HFF-Myc (cell line): ENCODE results near the gene MED27.

Experiments used
- DNase-seq: peaks from one replicate; pipeline ENCODE4 v3.0.0-alpha.2; 2011; ENCODE audit warnings: low read depth; ENCODE audit errors: extremely low read depth
- H3K4me3 ChIP-seq: replicated peaks from 2 replicates; pipeline ENCODE4 v1.5.1; 2011; ENCODE audit warnings: low read depth, mild to moderate bottlenecking, control low read depth, low read length
- TF ChIP-seq, protein P1 (sequence below): IDR thresholded peaks from 2 replicates; pipeline ENCODE4 v1.5.1; 2012; ENCODE audit warnings: mild to moderate bottlenecking, low read depth, low read length, control low read depth; ENCODE audit errors: missing control alignments

Gene MED27

DNA sequence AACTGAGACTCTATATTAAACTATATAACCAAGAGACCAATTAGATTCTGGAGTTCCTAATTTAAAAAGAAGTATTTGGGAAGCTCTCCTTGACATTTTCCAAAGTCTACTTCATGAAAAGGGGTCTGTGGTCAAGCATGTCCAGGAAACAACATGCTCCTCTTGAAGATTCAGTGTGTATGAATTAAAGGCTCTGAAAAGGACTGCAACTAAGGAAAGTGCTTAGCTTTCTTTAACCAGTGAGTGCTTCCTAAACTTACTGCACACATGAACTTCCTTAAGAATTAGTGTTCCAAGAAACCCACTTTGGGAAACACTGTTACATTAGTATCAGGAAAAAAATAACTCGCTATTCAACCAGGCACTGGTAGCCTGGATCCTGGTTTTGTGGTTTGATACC lies 167.6 kb downstream of the MED27 start:
- no peak for DNase-seq
- H3K4me3 ChIP-seq, result no peak overlapping the region
- TF ChIP-seq, protein P1, sequence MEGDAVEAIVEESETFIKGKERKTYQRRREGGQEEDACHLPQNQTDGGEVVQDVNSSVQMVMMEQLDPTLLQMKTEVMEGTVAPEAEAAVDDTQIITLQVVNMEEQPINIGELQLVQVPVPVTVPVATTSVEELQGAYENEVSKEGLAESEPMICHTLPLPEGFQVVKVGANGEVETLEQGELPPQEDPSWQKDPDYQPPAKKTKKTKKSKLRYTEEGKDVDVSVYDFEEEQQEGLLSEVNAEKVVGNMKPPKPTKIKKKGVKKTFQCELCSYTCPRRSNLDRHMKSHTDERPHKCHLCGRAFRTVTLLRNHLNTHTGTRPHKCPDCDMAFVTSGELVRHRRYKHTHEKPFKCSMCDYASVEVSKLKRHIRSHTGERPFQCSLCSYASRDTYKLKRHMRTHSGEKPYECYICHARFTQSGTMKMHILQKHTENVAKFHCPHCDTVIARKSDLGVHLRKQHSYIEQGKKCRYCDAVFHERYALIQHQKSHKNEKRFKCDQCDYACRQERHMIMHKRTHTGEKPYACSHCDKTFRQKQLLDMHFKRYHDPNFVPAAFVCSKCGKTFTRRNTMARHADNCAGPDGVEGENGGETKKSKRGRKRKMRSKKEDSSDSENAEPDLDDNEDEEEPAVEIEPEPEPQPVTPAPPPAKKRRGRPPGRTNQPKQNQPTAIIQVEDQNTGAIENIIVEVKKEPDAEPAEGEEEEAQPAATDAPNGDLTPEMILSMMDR, result no peak

DNA sequence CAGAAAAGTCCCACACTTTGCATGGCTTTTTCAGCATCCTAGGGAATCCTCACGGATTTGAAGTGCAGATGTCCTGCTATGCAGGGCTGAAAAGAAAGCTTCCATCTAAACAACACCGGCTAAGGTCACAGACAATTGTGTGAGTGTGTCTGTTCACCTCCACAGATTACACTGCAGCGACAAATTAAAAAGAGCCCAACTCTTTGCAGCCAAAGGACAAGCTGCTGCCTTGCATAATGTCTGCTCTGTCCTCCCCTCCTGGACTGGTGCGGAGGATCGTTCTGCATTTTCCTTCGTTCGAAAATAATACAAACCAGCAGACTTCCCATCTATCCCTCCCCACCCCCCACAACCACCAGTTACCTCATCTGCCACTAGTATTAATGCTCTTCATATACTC lies 169.1 kb downstream of the MED27 start:
- TF ChIP-seq, protein P1, result no peak
- no peak for DNase-seq
- no peak overlapping the region for H3K4me3 ChIP-seq

DNA sequence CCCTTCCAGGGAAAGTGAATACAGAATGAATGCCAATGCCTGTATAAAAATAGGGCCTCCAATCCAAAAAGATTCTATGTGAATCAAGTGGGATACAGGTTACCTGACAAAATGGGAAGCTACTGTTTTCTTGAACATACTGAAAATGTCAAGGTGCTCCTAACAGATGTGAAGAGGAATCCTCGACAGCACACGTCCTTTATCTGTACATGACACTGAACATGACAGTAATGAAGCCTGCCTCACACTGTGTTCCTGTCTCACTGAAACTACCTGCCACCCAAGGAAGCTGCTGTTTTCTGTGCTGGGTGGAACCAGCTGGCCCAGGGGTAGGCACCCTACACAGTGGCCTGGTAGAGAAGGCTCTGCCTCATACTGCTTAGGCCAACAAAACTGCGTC lies 174.5 kb downstream of the MED27 start:
- TF ChIP-seq, protein P1, result no peak
- H3K4me3 ChIP-seq, result no peak overlapping the region
- DNase-seq, result no peak

DNA sequence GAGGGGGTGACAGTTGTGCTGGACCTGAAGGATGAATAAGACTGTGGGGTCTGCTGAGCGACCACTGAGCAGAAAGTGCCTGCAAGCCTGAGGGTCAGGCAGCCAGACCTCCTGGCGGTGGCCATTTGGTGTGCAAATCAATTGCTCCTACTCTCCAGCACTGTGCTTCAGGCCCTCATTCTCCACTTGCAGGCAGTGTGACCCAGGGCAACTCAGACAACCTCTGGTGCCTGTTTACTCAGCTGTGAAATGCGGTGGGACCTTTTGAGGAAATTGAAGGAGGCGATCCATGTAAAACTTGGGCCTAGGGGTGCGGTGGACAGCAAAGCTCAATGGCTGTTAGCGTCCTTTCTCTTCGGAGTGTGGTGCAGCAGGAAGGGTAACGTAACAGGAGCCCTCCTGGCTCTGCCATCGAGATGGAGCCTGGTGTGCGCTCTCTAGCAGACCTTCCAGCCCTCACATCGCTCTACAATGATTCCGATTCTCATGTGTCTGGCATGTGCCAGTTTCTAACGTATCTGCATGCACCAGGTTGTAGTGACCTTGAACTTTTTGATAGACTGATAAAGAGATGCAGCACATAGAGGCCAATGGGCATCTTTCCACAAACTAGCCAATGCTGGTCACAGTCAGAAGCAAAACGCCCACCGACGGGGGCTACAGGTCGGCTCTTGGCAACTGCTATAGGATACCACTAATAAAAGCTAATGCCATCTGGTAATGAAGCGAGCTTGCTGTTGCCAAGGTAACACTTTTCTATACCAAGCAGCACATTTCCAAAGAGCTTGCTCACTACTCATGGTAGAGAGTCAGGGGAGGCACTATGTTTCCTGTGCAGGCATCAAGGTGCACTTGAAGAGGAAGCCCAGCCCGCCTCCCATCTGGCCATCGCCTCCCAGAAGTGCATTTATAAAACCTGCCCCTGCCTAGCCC lies 180.1 kb downstream of the MED27 start:
- no peak for DNase-seq
- TF ChIP-seq, protein P1, result no peak
- H3K4me3 ChIP-seq, result no peak overlapping the region

DNA sequence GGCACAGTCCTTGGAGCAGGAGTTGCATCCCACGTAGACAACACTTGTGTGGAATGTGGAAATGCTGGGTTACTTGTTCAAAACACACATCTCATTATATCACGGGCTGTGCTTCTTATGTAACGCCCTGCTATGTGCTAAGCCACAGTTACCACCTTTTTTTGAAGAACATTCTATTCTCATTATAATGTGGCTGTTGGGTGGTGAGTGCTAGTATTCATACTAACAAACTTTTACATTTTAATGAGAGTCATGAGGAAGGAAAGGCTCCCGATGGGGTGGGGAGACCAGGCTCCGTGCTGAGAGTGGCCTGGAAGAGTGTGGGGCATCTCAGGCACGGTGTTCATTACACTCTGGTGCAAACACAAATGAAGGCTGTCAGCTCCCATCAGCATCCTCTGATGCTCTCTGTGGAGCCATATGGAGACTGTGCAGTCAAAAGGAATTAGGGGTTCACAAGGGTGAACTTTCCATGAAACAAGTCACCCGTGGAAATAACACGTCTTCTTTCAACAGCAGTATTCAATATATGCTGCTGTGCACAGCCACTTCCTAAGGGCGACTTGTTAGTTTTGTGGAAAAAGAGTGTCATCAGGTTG lies 186.7 kb downstream of the MED27 start:
- H3K4me3 ChIP-seq, result no peak overlapping the region
- no peak for DNase-seq
- TF ChIP-seq, protein P1, result no peak

DNA sequence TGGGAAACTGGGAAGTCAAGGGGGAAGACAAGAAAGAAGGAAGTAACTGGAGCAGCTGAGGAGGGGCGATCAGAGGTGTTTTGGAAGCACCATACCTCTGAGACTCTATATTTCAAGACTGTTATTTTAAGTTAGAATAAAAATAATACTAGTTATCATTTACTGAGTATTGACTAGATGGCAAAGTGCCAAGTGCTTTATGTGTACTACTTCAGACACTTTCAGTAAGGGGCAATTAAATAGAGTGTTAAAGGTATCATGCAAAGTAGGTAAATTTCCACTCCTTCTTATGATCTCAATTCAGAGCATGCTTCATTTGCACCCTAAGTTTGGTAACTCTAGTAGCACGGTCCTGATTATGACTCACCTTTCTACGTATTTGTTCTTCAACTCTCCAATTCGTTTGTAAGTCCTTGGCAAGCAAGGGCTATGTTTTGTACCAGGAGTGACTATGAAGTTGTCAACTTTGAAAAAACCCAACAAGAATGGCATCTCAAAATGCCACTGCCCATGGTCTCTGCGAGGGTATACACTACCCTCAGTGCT lies 187.4 kb downstream of the MED27 start:
- TF ChIP-seq, protein P1, result no peak

More for the DNA sequence above, 187.4 kb downstream of the MED27 start:
- H3K4me3 ChIP-seq, result no peak overlapping the region
- DNase-seq, result no peak
